ENCODE data around the gene MS4A2. TPM values are rescaled to one million over a fixed set of nuclear protein-coding genes. Genes with fewer than 3 reads are reported as not detected.

MS4A2 gene
- total RNA-seq, 1 experiment from 2014 or later, result not detected

DNA sequence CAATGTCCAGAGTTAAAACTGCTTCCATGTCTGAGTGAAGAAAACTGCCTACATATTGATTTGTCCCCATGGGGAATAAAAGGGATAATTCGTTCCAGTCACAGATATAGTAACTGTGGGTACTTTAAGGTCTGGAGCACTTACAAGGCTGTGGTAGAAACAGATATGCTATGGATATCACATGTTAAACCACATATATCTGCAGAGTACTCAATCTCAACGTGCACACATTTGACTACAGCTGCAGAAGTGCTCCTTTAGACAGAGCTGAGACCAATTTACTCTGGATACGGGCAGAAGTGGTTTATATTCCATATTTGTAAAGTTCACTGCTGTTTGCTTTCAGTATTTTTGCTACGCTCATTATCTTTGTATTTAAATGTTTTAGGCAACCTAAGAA is 9.7 kb upstream of the MS4A2 start:
- H3K36me3 ChIP-seq (ENCODE audit: control insufficient read depth, insufficient read depth, low read length), result no peaks in the 10 kb centered on the region
- no peak for TF ChIP-seq CTCF (IDR thresholded peaks at IDR 0.05)
- TF ChIP-seq TCF7L2 (IDR thresholded peaks at IDR 0.05; ENCODE audit: low read depth, low read length), result no peak
- H3K27me3 ChIP-seq (ENCODE audit: control insufficient read depth, insufficient read depth, low read length), result no peaks in the 10 kb centered on the region
- H3K9me3 ChIP-seq (ENCODE audit: control insufficient read depth, insufficient read depth, low read depth, low read length), result no peaks in the 10 kb centered on the region
- H3K4me3 ChIP-seq (ENCODE audit: low read depth in 2 of 2, low read length in 2 of 2), result no peak overlapping the region
- ChIA-PET POLR2A (no interaction called here), CTCF (no interaction called here)
- DNase-seq (ENCODE audit: low read depth, low spot score), result no peak
- no peak overlapping the region for H3K27ac ChIP-seq (ENCODE audit: low read length)
- H3K4me1 ChIP-seq (ENCODE audit: control insufficient read depth, insufficient read depth, low read length), result no peaks in the 10 kb centered on the region
- no peak for ATAC-seq
- in situ Hi-C loops (cut with HindIII; ENCODE audit: low pct_unique_long_range_greater_than_20kb, low sequenced_read_pairs) (no loop called here), intact Hi-C loops (cut with micrococcal nuclease; ENCODE audit: unreplicated experiment) (no loop called here)
- no TSS peak for BruUV-seq (replicated peaks)

DNA sequence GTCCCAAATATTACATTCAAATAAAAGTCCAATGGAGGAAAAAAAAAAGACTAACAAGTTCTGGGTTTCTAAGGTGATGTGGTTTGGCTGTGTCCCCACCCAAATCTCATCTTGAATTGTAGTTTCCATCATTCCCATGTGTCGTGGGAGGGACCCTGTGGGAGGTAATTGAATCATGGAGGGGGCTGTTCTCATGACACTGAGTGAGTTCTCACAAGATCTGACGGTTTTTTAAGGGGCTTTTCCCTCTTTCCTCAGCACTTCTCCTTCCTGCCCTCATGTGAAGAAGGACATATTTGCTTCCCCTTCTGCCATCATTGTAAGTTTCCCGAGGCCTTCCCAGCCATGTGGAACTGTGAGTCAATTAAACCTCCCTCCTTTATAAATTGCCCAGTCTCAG is 7.9 kb upstream of the MS4A2 start:
- Histone ChIP-seq H3K36me3 (ENCODE audit: control insufficient read depth, insufficient read depth, low read length) (no peaks in the 10 kb centered on the region), H3K4me3 (ENCODE audit: low read depth in 2 of 2, low read length in 2 of 2) (no peak overlapping the region), H3K9me3 (ENCODE audit: control insufficient read depth, insufficient read depth, low read depth, low read length) (no peaks in the 10 kb centered on the region), H3K27me3 (ENCODE audit: control insufficient read depth, insufficient read depth, low read length) (no peaks in the 10 kb centered on the region), H3K27ac (ENCODE audit: low read length) (no peak overlapping the region), H3K4me1 (ENCODE audit: control insufficient read depth, insufficient read depth, low read length) (no peaks in the 10 kb centered on the region)
- intact Hi-C loops (cut with micrococcal nuclease; ENCODE audit: unreplicated experiment), result no loop called here
- BruUV-seq (replicated peaks), result no TSS peak
- ChIA-PET CTCF (no interaction called here), POLR2A (no interaction called here)
- DNase-seq (ENCODE audit: low read depth, low spot score), result no peak
- in situ Hi-C loops (cut with HindIII; ENCODE audit: low pct_unique_long_range_greater_than_20kb, low sequenced_read_pairs), result no loop called here
- no peak for ATAC-seq
- no peak for TF ChIP-seq CTCF (IDR thresholded peaks at IDR 0.05)
- TF ChIP-seq, protein P1, sequence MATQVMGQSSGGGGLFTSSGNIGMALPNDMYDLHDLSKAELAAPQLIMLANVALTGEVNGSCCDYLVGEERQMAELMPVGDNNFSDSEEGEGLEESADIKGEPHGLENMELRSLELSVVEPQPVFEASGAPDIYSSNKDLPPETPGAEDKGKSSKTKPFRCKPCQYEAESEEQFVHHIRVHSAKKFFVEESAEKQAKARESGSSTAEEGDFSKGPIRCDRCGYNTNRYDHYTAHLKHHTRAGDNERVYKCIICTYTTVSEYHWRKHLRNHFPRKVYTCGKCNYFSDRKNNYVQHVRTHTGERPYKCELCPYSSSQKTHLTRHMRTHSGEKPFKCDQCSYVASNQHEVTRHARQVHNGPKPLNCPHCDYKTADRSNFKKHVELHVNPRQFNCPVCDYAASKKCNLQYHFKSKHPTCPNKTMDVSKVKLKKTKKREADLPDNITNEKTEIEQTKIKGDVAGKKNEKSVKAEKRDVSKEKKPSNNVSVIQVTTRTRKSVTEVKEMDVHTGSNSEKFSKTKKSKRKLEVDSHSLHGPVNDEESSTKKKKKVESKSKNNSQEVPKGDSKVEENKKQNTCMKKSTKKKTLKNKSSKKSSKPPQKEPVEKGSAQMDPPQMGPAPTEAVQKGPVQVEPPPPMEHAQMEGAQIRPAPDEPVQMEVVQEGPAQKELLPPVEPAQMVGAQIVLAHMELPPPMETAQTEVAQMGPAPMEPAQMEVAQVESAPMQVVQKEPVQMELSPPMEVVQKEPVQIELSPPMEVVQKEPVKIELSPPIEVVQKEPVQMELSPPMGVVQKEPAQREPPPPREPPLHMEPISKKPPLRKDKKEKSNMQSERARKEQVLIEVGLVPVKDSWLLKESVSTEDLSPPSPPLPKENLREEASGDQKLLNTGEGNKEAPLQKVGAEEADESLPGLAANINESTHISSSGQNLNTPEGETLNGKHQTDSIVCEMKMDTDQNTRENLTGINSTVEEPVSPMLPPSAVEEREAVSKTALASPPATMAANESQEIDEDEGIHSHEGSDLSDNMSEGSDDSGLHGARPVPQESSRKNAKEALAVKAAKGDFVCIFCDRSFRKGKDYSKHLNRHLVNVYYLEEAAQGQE (IDR thresholded peaks at IDR 0.05; ENCODE audit: insufficient read depth in 1 of 2, low read depth in 2 of 2, low read length in 1 of 2), result no peak
- TF ChIP-seq POLR2AphosphoS5 (IDR thresholded peaks at IDR 0.05; ENCODE audit: low read depth, low read length), result no peak
- no peak for TF ChIP-seq SIN3A (IDR thresholded peaks at IDR 0.05; ENCODE audit: borderline replicate concordance, insufficient read depth, low read depth, low read length)
- no peak for TF ChIP-seq TCF7L2 (IDR thresholded peaks at IDR 0.05; ENCODE audit: low read depth, low read length)

Data from Panc1 (cell line).